ENCODE measurements around the gene MYL10.

DNA sequence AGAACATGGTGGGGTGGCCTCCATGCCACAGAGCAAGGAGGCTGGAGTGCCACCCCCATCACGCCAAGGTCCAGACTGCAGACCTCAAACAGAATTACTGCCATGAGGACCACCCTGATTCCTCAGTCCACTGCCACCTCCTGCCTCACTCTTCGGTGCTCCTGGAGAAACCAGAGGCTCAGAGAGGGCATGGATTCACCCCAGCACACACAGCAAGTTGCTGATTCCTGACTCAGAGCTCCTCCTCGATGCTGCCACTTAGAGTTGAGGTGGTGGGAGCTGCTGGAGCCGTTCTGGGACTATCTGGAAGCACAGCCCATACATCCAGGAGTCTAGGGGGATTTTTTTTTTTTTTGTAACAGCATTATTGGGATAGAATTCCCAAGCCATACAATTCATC lies 22.0 kb upstream of the MYL10 start:
- TF ChIP-seq, protein P1, sequence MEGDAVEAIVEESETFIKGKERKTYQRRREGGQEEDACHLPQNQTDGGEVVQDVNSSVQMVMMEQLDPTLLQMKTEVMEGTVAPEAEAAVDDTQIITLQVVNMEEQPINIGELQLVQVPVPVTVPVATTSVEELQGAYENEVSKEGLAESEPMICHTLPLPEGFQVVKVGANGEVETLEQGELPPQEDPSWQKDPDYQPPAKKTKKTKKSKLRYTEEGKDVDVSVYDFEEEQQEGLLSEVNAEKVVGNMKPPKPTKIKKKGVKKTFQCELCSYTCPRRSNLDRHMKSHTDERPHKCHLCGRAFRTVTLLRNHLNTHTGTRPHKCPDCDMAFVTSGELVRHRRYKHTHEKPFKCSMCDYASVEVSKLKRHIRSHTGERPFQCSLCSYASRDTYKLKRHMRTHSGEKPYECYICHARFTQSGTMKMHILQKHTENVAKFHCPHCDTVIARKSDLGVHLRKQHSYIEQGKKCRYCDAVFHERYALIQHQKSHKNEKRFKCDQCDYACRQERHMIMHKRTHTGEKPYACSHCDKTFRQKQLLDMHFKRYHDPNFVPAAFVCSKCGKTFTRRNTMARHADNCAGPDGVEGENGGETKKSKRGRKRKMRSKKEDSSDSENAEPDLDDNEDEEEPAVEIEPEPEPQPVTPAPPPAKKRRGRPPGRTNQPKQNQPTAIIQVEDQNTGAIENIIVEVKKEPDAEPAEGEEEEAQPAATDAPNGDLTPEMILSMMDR (IDR thresholded peaks at IDR 0.05; ENCODE audit: low read depth, low read length, poor library complexity, severe bottlenecking): no peak
- no peak for TF ChIP-seq EZH2phosphoT487 (IDR thresholded peaks at IDR 0.05; ENCODE audit: borderline replicate concordance, low read length)
